22Rv1 (cell line): Measurements from ENCODE around the gene EPS8L1.

Experiments used
- ZFX ChIP-seq: fragments of 450-650 bp; IDR thresholded peaks from 2 replicates; pipeline ENCODE4 v1.6.1; 2017; ENCODE audit warnings: antibody characterized with exemption, borderline replicate concordance
- TF ChIP-seq, protein P1 (sequence below): fragments of 450-650 bp; IDR thresholded peaks from 2 replicates; pipeline ENCODE4 v1.5.1; 2017; ENCODE audit warnings: mild to moderate bottlenecking

GRCh38 chr19:55041244-55041626 lies 34.4 kb upstream of the EPS8L1 start:
- TF ChIP-seq, protein P1, sequence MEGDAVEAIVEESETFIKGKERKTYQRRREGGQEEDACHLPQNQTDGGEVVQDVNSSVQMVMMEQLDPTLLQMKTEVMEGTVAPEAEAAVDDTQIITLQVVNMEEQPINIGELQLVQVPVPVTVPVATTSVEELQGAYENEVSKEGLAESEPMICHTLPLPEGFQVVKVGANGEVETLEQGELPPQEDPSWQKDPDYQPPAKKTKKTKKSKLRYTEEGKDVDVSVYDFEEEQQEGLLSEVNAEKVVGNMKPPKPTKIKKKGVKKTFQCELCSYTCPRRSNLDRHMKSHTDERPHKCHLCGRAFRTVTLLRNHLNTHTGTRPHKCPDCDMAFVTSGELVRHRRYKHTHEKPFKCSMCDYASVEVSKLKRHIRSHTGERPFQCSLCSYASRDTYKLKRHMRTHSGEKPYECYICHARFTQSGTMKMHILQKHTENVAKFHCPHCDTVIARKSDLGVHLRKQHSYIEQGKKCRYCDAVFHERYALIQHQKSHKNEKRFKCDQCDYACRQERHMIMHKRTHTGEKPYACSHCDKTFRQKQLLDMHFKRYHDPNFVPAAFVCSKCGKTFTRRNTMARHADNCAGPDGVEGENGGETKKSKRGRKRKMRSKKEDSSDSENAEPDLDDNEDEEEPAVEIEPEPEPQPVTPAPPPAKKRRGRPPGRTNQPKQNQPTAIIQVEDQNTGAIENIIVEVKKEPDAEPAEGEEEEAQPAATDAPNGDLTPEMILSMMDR = no peak
- TF ChIP-seq ZFX = no peak
